B cell (primary cell): ENCODE results near the gene POLD2. TPM values are rescaled to one million over a fixed set of nuclear protein-coding genes. Genes with fewer than 3 reads are reported as not detected.

Source experiments
- ATAC-seq: fragments of 200-7000 bp; cut with Tn5 transposase; one replicate; pipeline ENCODE4 v1.10.0; 2021; ENCODE audit warnings: low read depth, mild to moderate bottlenecking, moderate number of reproducible peaks, moderate library complexity
- CTCF ChIA-PET: fragments of 350-600 bp; sonication (Branson Sonifier 250); formaldehyde crosslinking; loops from one replicate; lab custom pipeline; 2021; ENCODE audit warnings: antibody characterized with exemption, inconsistent platforms; lab: Charles Lee
- POLR2A ChIA-PET: fragments of 350-600 bp; sonication (Branson Sonifier 250); formaldehyde crosslinking; loops from one replicate; lab custom pipeline; 2021; ENCODE audit warnings: antibody characterized with exemption; lab: Charles Lee
- DNase-seq: peaks from one replicate; pipeline ENCODE4 v3.0.0; 2013
- H2AFZ ChIP-seq: 2 replicates; pipeline ENCODE4 v1.6.1; 2012; ENCODE audit warnings: mild to moderate bottlenecking, low read depth, low read length; ENCODE audit not compliant: insufficient read depth, poor library complexity, severe bottlenecking
- H3K27ac ChIP-seq, 2 donors: 1 replicate in 1 of 2; 2 replicates in 1 of 2; pipeline ENCODE4 v1.5.1; 2012 to 2013; ENCODE audit warnings: low read length in 2 of 2, mild to moderate bottlenecking in 2 of 2, moderate library complexity in 1 of 2
- H3K27me3 ChIP-seq, 4 experiments: fragments of 200-600 bp in 1 of 4; sonication (generic) in 1 of 4; replicated peaks in 1 of 4; 1 replicate in 2 of 4; 2 replicates in 2 of 4; pipeline versions ENCODE4 v1.6.1 to v1.7.0; 2013 to 2016; ENCODE audit warnings: low read length in 3 of 4, mild to moderate bottlenecking in 2 of 4, mixed read lengths in 1 of 4, moderate library complexity in 1 of 4; ENCODE audit not compliant: insufficient read depth in 4 of 4, control insufficient read depth in 3 of 4; ENCODE audit errors: control extremely low read depth in 1 of 4
- H3K36me3 ChIP-seq, 2 experiments: replicated peaks in 1 of 2; 1 replicate in 1 of 2; 2 replicates in 1 of 2; pipeline versions ENCODE4 v1.6.1 to v1.7.1; 2013; ENCODE audit warnings: low read length in 1 of 2; ENCODE audit not compliant: insufficient read depth in 2 of 2, control insufficient read depth in 1 of 2; ENCODE audit errors: control extremely low read depth in 1 of 2, extremely low read depth in 1 of 2
- H3K4me1 ChIP-seq, 2 donors: fragments of 200-600 bp in 1 of 2; sonication (generic) in 1 of 2; 1 replicate in 1 of 2; 2 replicates in 1 of 2; pipeline versions ENCODE4 v1.5.1 to v1.6.1; 2013 to 2017; ENCODE audit warnings: low read length in 2 of 2; ENCODE audit not compliant: control insufficient read depth in 2 of 2, insufficient read depth in 2 of 2
- H3K4me2 ChIP-seq: replicated peaks from 2 replicates; pipeline ENCODE3; 2012; ENCODE audit warnings: mild to moderate bottlenecking, low read depth, low read length; ENCODE audit not compliant: poor library complexity, severe bottlenecking
- H3K4me3 ChIP-seq, 5 experiments: fragments of 200-600 bp in 1 of 5; sonication (generic) in 1 of 5; 1 replicate in 3 of 5; 2 replicates in 2 of 5; pipeline versions ENCODE4 v1.5.1 to v1.7.0; 2011 to 2016; ENCODE audit warnings: low read length in 4 of 5, mild to moderate bottlenecking in 4 of 5, low read depth in 2 of 5, control low read depth in 1 of 5, moderate library complexity in 1 of 5; ENCODE audit not compliant: insufficient read depth in 1 of 5; ENCODE audit errors: control extremely low read depth in 1 of 5, extremely low read depth in 1 of 5
- H3K79me2 ChIP-seq: fragments of 200-600 bp; sonication (generic); one replicate; pipeline ENCODE4 v1.6.0; 2016; ENCODE audit warnings: low read length; ENCODE audit not compliant: control insufficient read depth, insufficient read depth
- H3K9ac ChIP-seq: fragments of 200-600 bp; sonication (generic); 2 replicates; pipeline ENCODE4 v1.6.1; 2017; ENCODE audit warnings: mild to moderate bottlenecking, low read length, moderate library complexity
- H3K9me3 ChIP-seq, 3 donors: one replicate each; pipeline versions ENCODE4 v1.6.1 to v1.7.1; 2013; ENCODE audit warnings: low read length in 2 of 3; ENCODE audit not compliant: control insufficient read depth in 2 of 3, insufficient read depth in 1 of 3; ENCODE audit errors: control extremely low read depth in 1 of 3
- H4K20me1 ChIP-seq: 2 replicates; pipeline ENCODE4 v1.6.0; 2012; ENCODE audit warnings: mild to moderate bottlenecking, low read length; ENCODE audit not compliant: insufficient read depth, control insufficient read depth, poor library complexity, severe bottlenecking
- H3K27ac Mint-ChIP-seq: one replicate; pipeline ENCODE4 v1.8.0; 2021; ENCODE audit warnings: mixed read lengths
- H3K27me3 Mint-ChIP-seq: one replicate; pipeline ENCODE4 v1.8.0; 2021; ENCODE audit warnings: mixed read lengths
- H3K4me1 Mint-ChIP-seq: one replicate; pipeline ENCODE4 v1.8.0; 2021; ENCODE audit warnings: mixed read lengths
- H3K4me3 Mint-ChIP-seq: one replicate; pipeline ENCODE4 v1.8.0; 2021; ENCODE audit warnings: mixed read lengths
- H3K9me3 Mint-ChIP-seq: one replicate; pipeline ENCODE4 v1.8.0; 2022; ENCODE audit warnings: mixed read lengths; ENCODE audit not compliant: insufficient read depth
- EZH2 ChIP-seq: IDR thresholded peaks from 2 replicates; pipeline ENCODE4 v1.6.1; 2012; ENCODE audit warnings: borderline replicate concordance, low read depth, mild to moderate bottlenecking, moderate library complexity, low read length; ENCODE audit not compliant: insufficient read depth, poor library complexity, severe bottlenecking
- WGBS: methylation state at CpG from one replicate; pipeline ENCODE4 v1.1.5; 2013; ENCODE audit warnings: missing lambda C conversion rate; ENCODE audit not compliant: insufficient coverage; 5-methylcytosine and 5-hydroxymethylcytosine counted together
- intact Hi-C: fragments of 100-400 bp; cut with micrococcal nuclease; formaldehyde crosslinking; loops from one replicate; pipeline ENCODE4 v1.10.0; 2022
- polyA plus RNA-seq: library from polyadenylated mRNA; depleted of rRNA; stranded (reverse); fragments of >200 nt; gene quantifications from 2 replicates; pipeline ENCODE4 v1.2.3, GENCODE V29; 2012
- total RNA-seq, 2 donors: library from RNA; stranded (reverse); fragments of 120-200 nt in 1 of 2; gene quantifications; 1 replicate in 1 of 2; 2 replicates in 1 of 2; pipeline versions ENCODE4 v1.2.3 to v1.2.4, GENCODE V29; 2013 to 2022
- TF ChIP-seq, protein P1 (sequence below): fragments of 200-600 bp; IDR thresholded peaks from one replicate; pipeline ENCODE4 v1.8.0; 2022; ENCODE audit warnings: antibody characterized with exemption, mild to moderate bottlenecking

Gene POLD2
- total and polyA plus RNA-seq, 2 donors (not counting 1 experiment from before 2014, with no cell fraction given): 73.6 to 86.7 TPM

DNA sequence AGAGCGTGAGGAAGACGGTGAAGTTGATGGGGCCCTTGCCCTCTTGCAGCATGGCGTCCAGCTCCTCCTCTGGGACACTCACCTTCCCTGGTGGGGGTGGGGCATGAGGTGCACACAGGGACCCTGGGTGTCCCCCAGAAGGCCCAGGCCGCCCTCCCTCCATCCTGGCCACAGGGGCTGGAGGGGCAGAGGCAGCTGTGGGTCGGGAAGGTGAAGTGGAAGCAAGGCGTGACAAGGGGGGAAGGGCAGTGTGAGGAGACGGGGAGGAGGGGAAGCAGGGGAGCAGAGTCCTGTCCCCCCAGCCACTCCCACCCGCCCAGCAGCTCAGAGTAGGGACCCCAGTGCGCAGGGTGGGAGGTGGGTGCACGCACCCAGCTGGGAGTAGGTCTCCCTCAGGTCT, 17.0 kb upstream of the POLD2 start:
- 92% methylated on average over 6 of the region's 10 CpGs for WGBS
- no peak overlapping the region for H3K27ac ChIP-seq
- H3K4me2 ChIP-seq: no peak overlapping the region
- H3K4me1 ChIP-seq: peaks cover 3 to 5% of the 10 kb centered on the region in 2 donors
- CTCF ChIA-PET: no interaction called here
- Mint-ChIP-seq H3K27ac (no peak overlapping the region), H3K4me3 (no peak overlapping the region), H3K9me3 (no peaks in the 10 kb centered on the region), H3K27me3 (no peaks in the 10 kb centered on the region), H3K4me1 (peaks cover 4% of the 10 kb centered on the region)
- DNase-seq: no peak
- H2AFZ ChIP-seq: no peak overlapping the region
- peaks cover 0 to 14% (median 4%) of the 10 kb centered on the region in 4 experiments for H3K27me3 ChIP-seq
- H3K9me3 ChIP-seq: no peaks in the 10 kb centered on the region
- no peak for ATAC-seq
- H3K36me3 ChIP-seq: no peaks in the 10 kb centered on the region
- H3K4me3 ChIP-seq: no peak overlapping the region
- TF ChIP-seq EZH2: no peak
- TF ChIP-seq, protein P1, sequence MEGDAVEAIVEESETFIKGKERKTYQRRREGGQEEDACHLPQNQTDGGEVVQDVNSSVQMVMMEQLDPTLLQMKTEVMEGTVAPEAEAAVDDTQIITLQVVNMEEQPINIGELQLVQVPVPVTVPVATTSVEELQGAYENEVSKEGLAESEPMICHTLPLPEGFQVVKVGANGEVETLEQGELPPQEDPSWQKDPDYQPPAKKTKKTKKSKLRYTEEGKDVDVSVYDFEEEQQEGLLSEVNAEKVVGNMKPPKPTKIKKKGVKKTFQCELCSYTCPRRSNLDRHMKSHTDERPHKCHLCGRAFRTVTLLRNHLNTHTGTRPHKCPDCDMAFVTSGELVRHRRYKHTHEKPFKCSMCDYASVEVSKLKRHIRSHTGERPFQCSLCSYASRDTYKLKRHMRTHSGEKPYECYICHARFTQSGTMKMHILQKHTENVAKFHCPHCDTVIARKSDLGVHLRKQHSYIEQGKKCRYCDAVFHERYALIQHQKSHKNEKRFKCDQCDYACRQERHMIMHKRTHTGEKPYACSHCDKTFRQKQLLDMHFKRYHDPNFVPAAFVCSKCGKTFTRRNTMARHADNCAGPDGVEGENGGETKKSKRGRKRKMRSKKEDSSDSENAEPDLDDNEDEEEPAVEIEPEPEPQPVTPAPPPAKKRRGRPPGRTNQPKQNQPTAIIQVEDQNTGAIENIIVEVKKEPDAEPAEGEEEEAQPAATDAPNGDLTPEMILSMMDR: no peak
- H3K9ac ChIP-seq: no peak overlapping the region
- H3K79me2 ChIP-seq: no peaks in the 10 kb centered on the region
- POLR2A ChIA-PET: no interaction called here
- intact Hi-C loops: no loop called here
- no peaks in the 10 kb centered on the region for H4K20me1 ChIP-seq

DNA sequence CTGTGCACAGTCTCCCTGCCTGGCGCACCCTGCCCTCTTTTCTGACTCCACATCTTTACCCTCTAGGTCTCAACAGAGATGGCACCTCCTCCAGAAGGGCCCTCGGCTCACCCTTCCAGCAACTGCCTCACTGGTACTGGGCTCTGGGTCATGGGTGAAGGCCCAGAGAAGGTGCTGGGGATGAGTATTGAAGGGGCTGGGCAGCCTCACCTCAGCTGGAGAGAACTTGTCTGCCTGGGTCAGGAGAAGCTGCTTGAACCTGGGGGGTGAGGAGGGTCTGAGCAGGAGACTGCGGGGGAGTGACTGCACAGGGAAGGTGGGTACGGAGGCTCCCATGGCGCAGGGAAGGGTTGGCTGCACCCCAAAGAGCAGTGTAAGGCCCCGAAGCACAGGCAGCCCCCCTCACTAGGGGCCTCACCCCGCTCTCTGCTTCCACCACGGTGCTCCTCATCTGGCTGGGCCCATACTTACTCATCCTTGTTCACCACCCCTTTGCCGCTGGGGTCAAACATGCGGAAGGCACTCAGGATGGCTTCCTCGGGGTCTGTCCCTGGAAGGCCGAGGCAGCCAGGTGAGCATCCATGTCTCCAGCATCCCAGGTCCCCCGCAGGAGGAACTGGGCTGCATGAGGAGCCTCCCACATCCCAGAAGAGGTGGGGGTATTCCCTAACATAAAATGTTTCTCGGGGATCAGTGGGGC, 16.1 kb upstream of the POLD2 start:
- ATAC-seq: no peak
- H3K27me3 ChIP-seq: peaks cover 0 to 5% (median under 1%) of the 10 kb centered on the region in 4 experiments
- no peaks in the 10 kb centered on the region for H3K4me1 ChIP-seq
- no peaks in the 10 kb centered on the region for H3K27me3 Mint-ChIP-seq
- H3K9me3 ChIP-seq: no peaks in the 10 kb centered on the region
- no peak overlapping the region for H3K4me3 Mint-ChIP-seq
- ChIA-PET CTCF (no interaction called here), POLR2A (no interaction called here)
- no peaks in the 10 kb centered on the region for H3K4me1 Mint-ChIP-seq
- no peak overlapping the region for H3K27ac Mint-ChIP-seq
- no peak overlapping the region for H2AFZ ChIP-seq
- no peaks in the 10 kb centered on the region for H4K20me1 ChIP-seq
- no peaks in the 10 kb centered on the region for H3K36me3 ChIP-seq
- H3K79me2 ChIP-seq: no peaks in the 10 kb centered on the region
- no peak overlapping the region for H3K4me2 ChIP-seq
- no peak for DNase-seq
- intact Hi-C loops: no loop called here
- H3K27ac ChIP-seq: no peak overlapping the region
- H3K4me3 ChIP-seq: no peak overlapping the region
- WGBS: 91% methylated on average over 12 of the region's 14 CpGs
- TF ChIP-seq EZH2: no peak
- TF ChIP-seq, protein P1: no peak
- no peak overlapping the region for H3K9ac ChIP-seq
- no peaks in the 10 kb centered on the region for H3K9me3 Mint-ChIP-seq
